AG04450 (cell line): ENCODE results near the gene TP53I11. TPM values are rescaled to one million over a fixed set of nuclear protein-coding genes. Genes with fewer than 3 reads are reported as not detected.

Source experiments
- CTCF ChIA-PET: fragments of 300-600, 350-600 bp; formaldehyde crosslinking; extraction: SDS; loops from one replicate; lab custom pipeline; 2022; ENCODE audit warnings: antibody characterized with exemption, inconsistent platforms; lab: Charles Lee
- POLR2A ChIA-PET: fragments of 350-600 bp; formaldehyde crosslinking; extraction: SDS; loops from one replicate; lab custom pipeline; 2021; ENCODE audit warnings: antibody characterized with exemption, inconsistent platforms; lab: Yijun Ruan, JAX
- DNase-seq: peaks from one replicate; pipeline ENCODE4 v3.0.0-alpha.2; 2011; ENCODE audit warnings: low read depth, low spot score
- H3K27ac ChIP-seq: one replicate; pipeline ENCODE4 v1.5.1; 2012; ENCODE audit warnings: low read depth, low read length, control low read depth
- H3K27me3 ChIP-seq: one replicate; pipeline ENCODE4 v1.6.0; 2012; ENCODE audit warnings: low read length; ENCODE audit not compliant: control insufficient read depth, insufficient read depth
- H3K4me3 ChIP-seq: 2 replicates; pipeline ENCODE4 v1.5.1; 2011; ENCODE audit warnings: mild to moderate bottlenecking, low read depth, low read length, control low read depth
- H3K9me3 ChIP-seq: 2 replicates; pipeline ENCODE4 v1.5.1; 2012; ENCODE audit warnings: low read length; ENCODE audit not compliant: control insufficient read depth, insufficient read depth
- polyA plus RNA-seq: library from polyadenylated mRNA; depleted of rRNA; stranded (reverse); fragments of >200 nt; gene quantifications from 2 replicates; pipeline ENCODE4 v1.2.3, GENCODE V29; 2011
- TF ChIP-seq, protein P1 (sequence below): IDR thresholded peaks from 2 replicates; pipeline ENCODE4 v1.5.1; 2011; ENCODE audit warnings: low read depth, low read length, control low read depth, inconsistent platforms

Gene TP53I11
- polyA plus RNA-seq, 1 experiment: 6.3 TPM

DNA sequence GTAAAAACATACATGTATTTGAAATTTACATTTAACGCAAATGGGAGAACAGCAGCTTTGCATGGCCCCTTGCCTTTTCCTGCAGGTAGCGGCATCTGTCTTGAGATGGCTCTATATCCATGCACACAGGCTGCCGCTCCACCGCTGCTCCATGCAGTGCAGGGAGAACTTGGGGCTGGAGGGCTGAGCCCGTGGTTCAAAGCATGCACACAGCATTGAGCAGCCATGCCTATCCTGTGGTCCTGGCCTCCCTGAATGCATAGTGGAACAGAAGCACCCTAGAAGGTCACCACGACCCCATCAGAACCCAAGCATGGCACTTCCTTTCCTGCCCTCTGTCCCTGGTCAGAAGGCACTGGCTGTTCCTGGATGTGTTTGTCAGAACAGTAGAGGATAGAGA is 35.0 kb upstream of the TP53I11 start:
- H3K4me3 ChIP-seq: no peak overlapping the region
- POLR2A ChIA-PET: no interaction called here
- H3K27me3 ChIP-seq: peaks cover 30% of the 10 kb centered on the region

DNA sequence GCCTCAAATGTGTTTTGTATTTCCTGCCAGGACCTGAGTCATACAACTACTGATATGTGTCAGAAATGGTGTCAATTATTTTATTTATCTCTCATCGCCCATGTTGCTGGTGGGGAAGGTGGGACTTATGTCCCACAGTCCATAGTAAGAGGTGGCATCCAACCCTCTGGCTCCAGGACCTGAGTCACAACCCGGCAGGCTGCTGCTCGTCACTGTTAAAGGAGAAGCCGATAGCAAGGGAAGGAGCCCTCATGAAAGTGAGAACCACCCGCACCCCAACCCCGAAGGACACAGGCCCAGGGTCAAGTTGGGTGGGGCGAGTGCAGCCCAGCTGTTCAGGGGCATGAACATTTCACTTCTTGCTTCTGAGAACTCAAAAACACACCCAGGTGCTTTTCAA is 33.1 kb upstream of the TP53I11 start:
- H3K27me3 ChIP-seq: peaks cover 23% of the 10 kb centered on the region
- no peak overlapping the region for H3K4me3 ChIP-seq
- no peaks in the 10 kb centered on the region for H3K9me3 ChIP-seq
- TF ChIP-seq, protein P1, sequence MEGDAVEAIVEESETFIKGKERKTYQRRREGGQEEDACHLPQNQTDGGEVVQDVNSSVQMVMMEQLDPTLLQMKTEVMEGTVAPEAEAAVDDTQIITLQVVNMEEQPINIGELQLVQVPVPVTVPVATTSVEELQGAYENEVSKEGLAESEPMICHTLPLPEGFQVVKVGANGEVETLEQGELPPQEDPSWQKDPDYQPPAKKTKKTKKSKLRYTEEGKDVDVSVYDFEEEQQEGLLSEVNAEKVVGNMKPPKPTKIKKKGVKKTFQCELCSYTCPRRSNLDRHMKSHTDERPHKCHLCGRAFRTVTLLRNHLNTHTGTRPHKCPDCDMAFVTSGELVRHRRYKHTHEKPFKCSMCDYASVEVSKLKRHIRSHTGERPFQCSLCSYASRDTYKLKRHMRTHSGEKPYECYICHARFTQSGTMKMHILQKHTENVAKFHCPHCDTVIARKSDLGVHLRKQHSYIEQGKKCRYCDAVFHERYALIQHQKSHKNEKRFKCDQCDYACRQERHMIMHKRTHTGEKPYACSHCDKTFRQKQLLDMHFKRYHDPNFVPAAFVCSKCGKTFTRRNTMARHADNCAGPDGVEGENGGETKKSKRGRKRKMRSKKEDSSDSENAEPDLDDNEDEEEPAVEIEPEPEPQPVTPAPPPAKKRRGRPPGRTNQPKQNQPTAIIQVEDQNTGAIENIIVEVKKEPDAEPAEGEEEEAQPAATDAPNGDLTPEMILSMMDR: no peak
- no peak for DNase-seq
- POLR2A ChIA-PET: no interaction called here
- no peak overlapping the region for H3K27ac ChIP-seq
- CTCF ChIA-PET: no interaction called here

More for the DNA sequence above, 35.0 kb upstream of the TP53I11 start:
- no peak overlapping the region for H3K27ac ChIP-seq
- DNase-seq: no peak
- no peaks in the 10 kb centered on the region for H3K9me3 ChIP-seq
- TF ChIP-seq, protein P1: no peak
- CTCF ChIA-PET: no interaction called here

DNA sequence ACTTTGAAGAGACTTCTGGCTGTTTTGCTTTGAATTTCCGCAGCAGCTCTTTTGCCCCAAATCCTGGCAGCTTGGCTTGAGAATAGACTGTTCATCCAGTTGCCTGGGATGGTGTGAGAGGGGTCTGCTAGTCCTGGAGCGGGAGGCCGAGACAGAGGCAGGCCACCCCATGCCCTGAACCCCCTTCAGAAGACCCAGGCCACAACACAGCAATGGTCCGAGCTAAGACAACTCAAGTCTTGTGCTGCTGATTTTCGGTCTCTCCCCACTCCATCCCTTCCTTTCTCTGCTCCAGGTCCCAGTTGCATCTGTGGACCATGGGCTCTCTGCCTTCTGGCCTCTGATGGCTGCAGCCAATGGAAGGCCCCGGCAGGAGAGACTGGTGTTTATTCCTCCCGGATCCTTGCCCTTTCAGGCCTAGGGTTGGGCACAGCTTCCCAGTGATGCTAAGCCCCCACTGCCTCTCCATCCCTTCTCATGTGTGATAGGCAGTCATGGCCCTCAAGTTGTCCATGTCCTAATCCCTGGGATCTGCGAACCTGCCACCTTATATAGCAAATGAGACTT is 31.9 kb upstream of the TP53I11 start:
- no peak for DNase-seq
- H3K27ac ChIP-seq: no peak overlapping the region
- no peak overlapping the region for H3K4me3 ChIP-seq
- TF ChIP-seq, protein P1: no peak
- CTCF ChIA-PET: interaction anchor here (1.0 to 1.3 kb wide), 2 partner anchors 120 to 122 kb away, joined by 3 to 5 read pairs; no protein-coding TSS in a partner anchor
- peaks cover 15% of the 10 kb centered on the region for H3K27me3 ChIP-seq
- H3K9me3 ChIP-seq: no peaks in the 10 kb centered on the region
- POLR2A ChIA-PET: no interaction called here

DNA sequence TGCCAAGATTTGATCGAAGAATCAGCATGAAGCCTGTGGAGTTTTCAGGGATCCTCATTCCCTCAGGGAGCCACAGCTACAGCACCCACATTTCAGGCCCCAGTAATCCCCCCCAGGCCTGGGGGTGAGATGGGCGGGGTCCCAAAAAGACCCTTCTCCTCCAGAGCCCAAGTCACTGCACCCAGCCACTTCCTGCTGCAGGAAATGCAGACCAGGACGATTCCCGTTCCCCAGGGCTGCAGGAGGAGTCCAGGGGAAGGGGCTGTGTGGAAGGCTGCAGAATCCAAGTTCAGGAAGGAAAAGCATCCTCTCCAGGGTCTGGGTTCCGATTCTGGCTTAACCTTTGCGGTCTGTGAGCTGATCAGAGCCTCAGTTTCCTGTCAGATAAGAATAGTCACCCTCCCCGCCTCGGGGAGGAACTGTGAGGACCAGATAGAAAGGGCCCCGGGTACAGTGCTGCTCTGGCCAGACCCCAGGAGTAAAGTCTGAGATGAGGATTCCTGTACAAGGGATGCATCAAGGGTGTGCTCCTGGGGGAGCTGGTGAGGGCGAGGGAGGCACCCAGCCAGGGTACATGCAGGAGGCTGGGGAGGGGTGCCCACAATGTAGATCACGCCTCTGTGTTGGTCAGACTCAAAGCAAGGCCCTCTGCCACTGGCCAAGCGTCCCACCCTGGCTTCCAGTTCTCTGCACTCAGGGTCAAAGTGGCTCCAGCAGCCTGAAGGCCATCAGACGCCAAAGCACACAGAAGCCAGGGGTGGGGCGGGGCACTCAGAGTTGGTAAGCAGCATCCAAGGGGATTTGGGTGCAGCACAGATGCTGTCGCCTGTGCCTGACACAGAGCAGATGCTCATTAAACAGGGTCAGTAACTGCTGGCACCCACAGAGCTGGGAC is 30.1 kb upstream of the TP53I11 start:
- ChIA-PET CTCF (interaction anchor here (1.3 kb wide), 1 partner anchor 122 kb away, joined by 5 read pairs; no protein-coding TSS in a partner anchor), POLR2A (no interaction called here)
- Histone ChIP-seq H3K27ac (no peak overlapping the region), H3K4me3 (no peak overlapping the region), H3K27me3 (peaks cover 13% of the 10 kb centered on the region), H3K9me3 (no peaks in the 10 kb centered on the region)
- TF ChIP-seq, protein P1: no peak
- DNase-seq: no peak
